PC-9 (cell line): Measurements from ENCODE around the gene RANBP10. TPM values are rescaled to one million over a fixed set of nuclear protein-coding genes. Genes with fewer than 3 reads are reported as not detected.

Source experiments
- BruUV-seq: library from RNA; stranded (reverse); fragments of 400-500 nt; replicated peaks from 2 replicates; lab custom pipeline; 2021; lab: Mats Ljungman, UMichigan
- CTCF ChIA-PET: fragments of 300-600 bp; sonication (Branson Sonifier 250); formaldehyde crosslinking; loops from one replicate; lab custom pipeline; 2022; ENCODE audit warnings: antibody characterized with exemption; lab: Charles Lee
- POLR2A ChIA-PET: fragments of 300-600 bp; sonication (Branson Sonifier 250); formaldehyde crosslinking; loops from one replicate; lab custom pipeline; 2022; ENCODE audit warnings: antibody characterized with exemption; ENCODE audit not compliant: unreplicated experiment; lab: Charles Lee
- DNase-seq, 2 experiments: peaks; one replicate each; pipeline versions ENCODE4 v3.0.0 to v3.0.0-alpha.2; 2015 to 2022; ENCODE audit warnings: mixed read lengths in 1 of 2
- H2AFZ ChIP-seq: fragments of 200-600 bp; sonication (generic); 2 replicates; pipeline ENCODE4 v1.8.1; 2017; ENCODE audit warnings: antibody characterized with exemption
- H3F3A ChIP-seq: fragments of 200-600 bp; sonication (generic); 2 replicates; pipeline ENCODE4 v1.8.1; 2017; ENCODE audit warnings: antibody characterized with exemption, mild to moderate bottlenecking, low read depth; ENCODE audit not compliant: insufficient read depth
- H3K27ac ChIP-seq: fragments of 200-600 bp; sonication (generic); 2 replicates; pipeline ENCODE4 v1.6.1; 2016; ENCODE audit warnings: mixed run types
- H3K27me3 ChIP-seq: fragments of 200-600 bp; sonication (generic); 2 replicates; pipeline ENCODE4 v1.6.1; 2016; ENCODE audit warnings: low read depth, mixed run types; ENCODE audit not compliant: insufficient read depth
- H3K36me3 ChIP-seq: fragments of 200-600 bp; sonication (generic); 2 replicates; pipeline ENCODE4 v1.6.1; 2016; ENCODE audit warnings: low read depth, mixed run types
- H3K4me1 ChIP-seq: fragments of 200-600 bp; sonication (generic); replicated peaks from 2 replicates; pipeline ENCODE4 v1.6.1; 2016; ENCODE audit warnings: mixed run types; ENCODE audit not compliant: insufficient read depth
- H3K4me2 ChIP-seq: fragments of 200-600 bp; sonication (generic); 2 replicates; pipeline ENCODE4 v1.6.1; 2017; ENCODE audit warnings: mixed run types
- H3K4me3 ChIP-seq: fragments of 200-600 bp; sonication (generic); 2 replicates; pipeline ENCODE4 v1.6.1; 2016; ENCODE audit warnings: mixed run types
- H3K79me2 ChIP-seq: fragments of 200-600 bp; sonication (generic); 2 replicates; pipeline ENCODE4 v1.6.1; 2017; ENCODE audit warnings: low read depth, mixed run types
- H3K9me2 ChIP-seq: fragments of 200-600 bp; sonication (generic); 2 replicates; pipeline ENCODE4 v1.8.1; 2017; ENCODE audit warnings: mild to moderate bottlenecking; ENCODE audit not compliant: insufficient read depth
- H3K9me3 ChIP-seq: fragments of 200-600 bp; sonication (generic); 2 replicates; pipeline ENCODE4 v1.8.1; 2016; ENCODE audit warnings: low read depth; ENCODE audit not compliant: insufficient read depth
- H4K20me1 ChIP-seq: fragments of 200-600 bp; sonication (generic); 2 replicates; pipeline ENCODE4 v1.8.1; 2017; ENCODE audit not compliant: insufficient read depth
- EZH2 ChIP-seq: fragments of 200-600 bp; sonication (generic); IDR thresholded peaks from 2 replicates; pipeline ENCODE4 v1.8.0; 2017; ENCODE audit warnings: antibody characterized with exemption, low read depth
- intact Hi-C: fragments of 100-400 bp; cut with micrococcal nuclease; formaldehyde crosslinking; loops from one replicate; pipeline ENCODE4 v1.10.0; 2022; ENCODE audit not compliant: unreplicated experiment
- total RNA-seq: library from RNA; stranded (reverse); gene quantifications from 2 replicates; pipeline ENCODE4 v1.2.3, GENCODE V29; 2021
- TF ChIP-seq, protein P1 (sequence below): fragments of 200-600 bp; sonication (generic); conservative IDR thresholded peaks from 2 replicates; pipeline ENCODE4 v1.6.1; 2017; ENCODE audit warnings: mixed run types, antibody characterized with exemption, mild to moderate bottlenecking, moderate library complexity

Gene RANBP10
- total RNA-seq, 1 experiment from 2014 or later = 21.0 TPM

DNA sequence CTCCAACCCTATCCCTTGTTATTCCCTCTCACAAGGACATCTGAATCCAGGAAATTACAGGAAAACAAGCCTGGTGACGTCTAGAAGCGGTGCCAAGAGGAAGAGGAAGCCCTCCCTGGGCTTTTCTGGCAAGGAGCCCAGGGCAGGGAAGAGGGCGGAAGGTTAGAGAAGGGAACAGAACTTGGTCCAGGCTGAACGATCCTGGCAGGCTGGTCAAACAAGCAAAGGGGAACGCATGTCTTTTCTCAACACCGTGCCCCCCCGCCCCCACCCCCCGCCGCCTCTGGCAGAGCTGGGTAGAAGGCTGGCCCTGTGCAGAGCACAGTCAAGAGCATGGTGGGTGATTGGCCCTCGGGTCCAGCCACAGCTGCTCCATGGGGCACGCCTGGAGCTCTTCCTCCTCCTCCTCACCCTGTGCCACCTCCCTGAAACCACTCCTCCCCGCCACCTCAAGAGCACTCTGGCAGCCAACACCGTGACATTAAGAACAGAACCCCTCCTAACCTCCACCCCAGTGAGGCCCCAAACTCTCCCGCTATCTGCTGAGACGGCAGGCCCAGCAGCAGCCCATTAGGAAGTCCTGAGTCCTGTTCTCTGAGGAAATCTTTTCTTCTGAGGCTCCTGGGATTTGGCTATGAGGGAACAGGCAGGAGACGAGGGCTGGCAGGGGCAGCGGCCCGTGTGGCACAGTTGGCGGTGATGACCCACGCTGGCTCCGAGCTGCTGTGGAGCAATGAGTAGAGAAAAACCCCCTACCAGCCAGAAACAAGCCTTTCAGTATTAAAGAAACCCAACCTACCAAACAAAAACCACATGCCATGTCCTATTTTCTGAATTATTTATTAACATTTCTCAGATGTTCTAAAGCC, 132.4 kb downstream of the RANBP10 start:
- no peak overlapping the region for H3K27ac ChIP-seq
- TF ChIP-seq, protein P1, sequence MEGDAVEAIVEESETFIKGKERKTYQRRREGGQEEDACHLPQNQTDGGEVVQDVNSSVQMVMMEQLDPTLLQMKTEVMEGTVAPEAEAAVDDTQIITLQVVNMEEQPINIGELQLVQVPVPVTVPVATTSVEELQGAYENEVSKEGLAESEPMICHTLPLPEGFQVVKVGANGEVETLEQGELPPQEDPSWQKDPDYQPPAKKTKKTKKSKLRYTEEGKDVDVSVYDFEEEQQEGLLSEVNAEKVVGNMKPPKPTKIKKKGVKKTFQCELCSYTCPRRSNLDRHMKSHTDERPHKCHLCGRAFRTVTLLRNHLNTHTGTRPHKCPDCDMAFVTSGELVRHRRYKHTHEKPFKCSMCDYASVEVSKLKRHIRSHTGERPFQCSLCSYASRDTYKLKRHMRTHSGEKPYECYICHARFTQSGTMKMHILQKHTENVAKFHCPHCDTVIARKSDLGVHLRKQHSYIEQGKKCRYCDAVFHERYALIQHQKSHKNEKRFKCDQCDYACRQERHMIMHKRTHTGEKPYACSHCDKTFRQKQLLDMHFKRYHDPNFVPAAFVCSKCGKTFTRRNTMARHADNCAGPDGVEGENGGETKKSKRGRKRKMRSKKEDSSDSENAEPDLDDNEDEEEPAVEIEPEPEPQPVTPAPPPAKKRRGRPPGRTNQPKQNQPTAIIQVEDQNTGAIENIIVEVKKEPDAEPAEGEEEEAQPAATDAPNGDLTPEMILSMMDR = no peak
- TF ChIP-seq EZH2 = no peak
- no peaks in the 10 kb centered on the region for H4K20me1 ChIP-seq
- no peaks in the 10 kb centered on the region for H3K9me3 ChIP-seq
- no TSS peak for BruUV-seq
- no peak overlapping the region for H3K4me3 ChIP-seq
- peaks cover 26% of the 10 kb centered on the region for H3K4me1 ChIP-seq
- no peaks in the 10 kb centered on the region for H3K36me3 ChIP-seq
- no peaks in the 10 kb centered on the region for H3K9me2 ChIP-seq
- 0 out of 2 replicates have a peak, but pooled peaks cover 3% of the 10 kb centered on the region for H3K79me2 ChIP-seq
- no peak overlapping the region for H2AFZ ChIP-seq
- no peaks in the 10 kb centered on the region for H3K27me3 ChIP-seq
- ChIA-PET CTCF (no interaction called here), POLR2A (no interaction called here)
- H3F3A ChIP-seq = peaks cover 36% of the 10 kb centered on the region
- H3K4me2 ChIP-seq = no peak overlapping the region
- intact Hi-C loops = loop anchor here (2.0 to 10.0 kb wide), 3 partner anchors 133 to 561 kb away; partner anchors contain the start of genes ESRP2, RANBP10 and TSNAXIP1
- DNase-seq = no peak

Other genes starting within 250 kb of the RANBP10 start
- 35.3 and 39.0 TPM in 2 replicates for gene CTCF, start 244.0 kb downstream of the RANBP10 start, total RNA-seq
- 0.87 and 1.5 TPM in 2 replicates for gene CARMIL2, start 161.4 kb downstream of the RANBP10 start, total RNA-seq
- gene ACD, start 146.3 kb downstream of the RANBP10 start, total RNA-seq = 34.7 and 38.9 TPM in 2 replicates
- gene PARD6A, start 145.6 kb downstream of the RANBP10 start, total RNA-seq = 4.4 and 8.1 TPM in 2 replicates
- 20.8 and 21.6 TPM in 2 replicates for gene ENKD1, start 139.8 kb downstream of the RANBP10 start, total RNA-seq
- gene C16orf86, start 139.7 kb downstream of the RANBP10 start, total RNA-seq = 0.46 and 1.8 TPM in 2 replicates
- gene GFOD2, start 87.2 kb downstream of the RANBP10 start, total RNA-seq = 17.6 and 20.4 TPM in 2 replicates
- 1.9 and 2.2 TPM in 2 replicates for gene TSNAXIP1, start 329 bp upstream of the RANBP10 start, total RNA-seq
- 18.9 and 23.2 TPM in 2 replicates for gene THAP11, start 35.8 kb upstream of the RANBP10 start, total RNA-seq
- gene NUTF2, start 40.4 kb upstream of the RANBP10 start, total RNA-seq = 94.2 and 147 TPM in 2 replicates
- 32.7 and 33.8 TPM in 2 replicates for gene CENPT, start 41.1 kb upstream of the RANBP10 start, total RNA-seq
- gene EDC4, start 66.5 kb upstream of the RANBP10 start, total RNA-seq = 48.8 and 52.7 TPM in 2 replicates
- 1.3 TPM in 1 of 2 replicates, not detected in the other for gene NRN1L, start 78.3 kb upstream of the RANBP10 start, total RNA-seq
- gene PSKH1, start 86.7 kb upstream of the RANBP10 start, total RNA-seq = 25.8 and 28.4 TPM in 2 replicates
- gene CTRL, start 125.3 kb upstream of the RANBP10 start, total RNA-seq = 1.3 and 1.7 TPM in 2 replicates
- gene PSMB10, start 130.3 kb upstream of the RANBP10 start, total RNA-seq = 39.5 and 56.2 TPM in 2 replicates
- gene LCAT, start 137.6 kb upstream of the RANBP10 start, total RNA-seq = 10.0 and 11.9 TPM in 2 replicates
- gene SLC12A4, start 162.1 kb upstream of the RANBP10 start, total RNA-seq = 24.2 and 27.0 TPM in 2 replicates
- gene DPEP3, start 173.9 kb upstream of the RANBP10 start, total RNA-seq = not detected in 2 replicates
- gene DPEP2, start 192.9 kb upstream of the RANBP10 start, total RNA-seq = not detected in 2 replicates
- not detected in 2 replicates for gene DPEP2NB, start 209.4 kb upstream of the RANBP10 start, total RNA-seq
- gene DDX28, start 216.7 kb upstream of the RANBP10 start, total RNA-seq = 6.3 and 7.5 TPM in 2 replicates
- 25.4 and 29.7 TPM in 2 replicates for gene DUS2, start 216.7 kb upstream of the RANBP10 start, total RNA-seq